Measurements from ENCODE around the gene NKTR. TPM values are rescaled to one million over a fixed set of nuclear protein-coding genes. Genes with fewer than 3 reads are reported as not detected.

NKTR gene
- total RNA-seq, 1 experiment from 2014 or later: 39.0 TPM

GRCh38 chr3:42655980-42656679 is 55.6 kb downstream of the NKTR start:
- Histone ChIP-seq H3K4me3 (ENCODE audit: low read depth in 2 of 2, low read length in 2 of 2) (no peak overlapping the region), H3K4me1 (ENCODE audit: control insufficient read depth, insufficient read depth, low read length) (peaks cover 16% of the 10 kb centered on the region), H3K9me3 (ENCODE audit: control insufficient read depth, insufficient read depth, low read depth, low read length) (no peaks in the 10 kb centered on the region), H3K27ac (ENCODE audit: low read length) (no peak overlapping the region), H3K27me3 (ENCODE audit: control insufficient read depth, insufficient read depth, low read length) (no peaks in the 10 kb centered on the region), H3K36me3 (ENCODE audit: control insufficient read depth, insufficient read depth, low read length) (no peaks in the 10 kb centered on the region)
- no TSS peak for BruUV-seq (replicated peaks)
- DNase-seq (ENCODE audit: low read depth, low spot score) (no peak), ATAC-seq (no peak)
- TF ChIP-seq, protein P1, sequence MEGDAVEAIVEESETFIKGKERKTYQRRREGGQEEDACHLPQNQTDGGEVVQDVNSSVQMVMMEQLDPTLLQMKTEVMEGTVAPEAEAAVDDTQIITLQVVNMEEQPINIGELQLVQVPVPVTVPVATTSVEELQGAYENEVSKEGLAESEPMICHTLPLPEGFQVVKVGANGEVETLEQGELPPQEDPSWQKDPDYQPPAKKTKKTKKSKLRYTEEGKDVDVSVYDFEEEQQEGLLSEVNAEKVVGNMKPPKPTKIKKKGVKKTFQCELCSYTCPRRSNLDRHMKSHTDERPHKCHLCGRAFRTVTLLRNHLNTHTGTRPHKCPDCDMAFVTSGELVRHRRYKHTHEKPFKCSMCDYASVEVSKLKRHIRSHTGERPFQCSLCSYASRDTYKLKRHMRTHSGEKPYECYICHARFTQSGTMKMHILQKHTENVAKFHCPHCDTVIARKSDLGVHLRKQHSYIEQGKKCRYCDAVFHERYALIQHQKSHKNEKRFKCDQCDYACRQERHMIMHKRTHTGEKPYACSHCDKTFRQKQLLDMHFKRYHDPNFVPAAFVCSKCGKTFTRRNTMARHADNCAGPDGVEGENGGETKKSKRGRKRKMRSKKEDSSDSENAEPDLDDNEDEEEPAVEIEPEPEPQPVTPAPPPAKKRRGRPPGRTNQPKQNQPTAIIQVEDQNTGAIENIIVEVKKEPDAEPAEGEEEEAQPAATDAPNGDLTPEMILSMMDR (IDR thresholded peaks at IDR 0.05): no peak
- TF ChIP-seq TCF7L2 (IDR thresholded peaks at IDR 0.05; ENCODE audit: low read depth, low read length) (no peak), POLR2AphosphoS5 (IDR thresholded peaks at IDR 0.05; ENCODE audit: low read depth, low read length) (no peak), SIN3A (IDR thresholded peaks at IDR 0.05; ENCODE audit: borderline replicate concordance, insufficient read depth, low read depth, low read length) (no peak)
- TF ChIP-seq, protein P2, sequence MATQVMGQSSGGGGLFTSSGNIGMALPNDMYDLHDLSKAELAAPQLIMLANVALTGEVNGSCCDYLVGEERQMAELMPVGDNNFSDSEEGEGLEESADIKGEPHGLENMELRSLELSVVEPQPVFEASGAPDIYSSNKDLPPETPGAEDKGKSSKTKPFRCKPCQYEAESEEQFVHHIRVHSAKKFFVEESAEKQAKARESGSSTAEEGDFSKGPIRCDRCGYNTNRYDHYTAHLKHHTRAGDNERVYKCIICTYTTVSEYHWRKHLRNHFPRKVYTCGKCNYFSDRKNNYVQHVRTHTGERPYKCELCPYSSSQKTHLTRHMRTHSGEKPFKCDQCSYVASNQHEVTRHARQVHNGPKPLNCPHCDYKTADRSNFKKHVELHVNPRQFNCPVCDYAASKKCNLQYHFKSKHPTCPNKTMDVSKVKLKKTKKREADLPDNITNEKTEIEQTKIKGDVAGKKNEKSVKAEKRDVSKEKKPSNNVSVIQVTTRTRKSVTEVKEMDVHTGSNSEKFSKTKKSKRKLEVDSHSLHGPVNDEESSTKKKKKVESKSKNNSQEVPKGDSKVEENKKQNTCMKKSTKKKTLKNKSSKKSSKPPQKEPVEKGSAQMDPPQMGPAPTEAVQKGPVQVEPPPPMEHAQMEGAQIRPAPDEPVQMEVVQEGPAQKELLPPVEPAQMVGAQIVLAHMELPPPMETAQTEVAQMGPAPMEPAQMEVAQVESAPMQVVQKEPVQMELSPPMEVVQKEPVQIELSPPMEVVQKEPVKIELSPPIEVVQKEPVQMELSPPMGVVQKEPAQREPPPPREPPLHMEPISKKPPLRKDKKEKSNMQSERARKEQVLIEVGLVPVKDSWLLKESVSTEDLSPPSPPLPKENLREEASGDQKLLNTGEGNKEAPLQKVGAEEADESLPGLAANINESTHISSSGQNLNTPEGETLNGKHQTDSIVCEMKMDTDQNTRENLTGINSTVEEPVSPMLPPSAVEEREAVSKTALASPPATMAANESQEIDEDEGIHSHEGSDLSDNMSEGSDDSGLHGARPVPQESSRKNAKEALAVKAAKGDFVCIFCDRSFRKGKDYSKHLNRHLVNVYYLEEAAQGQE (IDR thresholded peaks at IDR 0.05; ENCODE audit: insufficient read depth in 1 of 2, low read depth in 2 of 2, low read length in 1 of 2): no peak
- intact Hi-C loops (cut with micrococcal nuclease; ENCODE audit: unreplicated experiment): no loop called here
- ChIA-PET CTCF (no interaction called here), POLR2A (no interaction called here)
- in situ Hi-C loops (cut with HindIII; ENCODE audit: low pct_unique_long_range_greater_than_20kb, low sequenced_read_pairs): no loop called here

- CTCF ChIA-PET: no interaction called here
- peaks cover 11% of the 10 kb centered on the region for H3K4me1 ChIP-seq (ENCODE audit: control insufficient read depth, insufficient read depth, low read length)
- POLR2A ChIA-PET: no interaction called here
- ATAC-seq: no peak
- H3K27me3 ChIP-seq (ENCODE audit: control insufficient read depth, insufficient read depth, low read length): no peaks in the 10 kb centered on the region
- H3K27ac ChIP-seq (ENCODE audit: low read length): no peak overlapping the region
- TF ChIP-seq, protein P1 (IDR thresholded peaks at IDR 0.05): no peak
- no peak for TF ChIP-seq POLR2AphosphoS5 (IDR thresholded peaks at IDR 0.05; ENCODE audit: low read depth, low read length)
- TF ChIP-seq, protein P2 (IDR thresholded peaks at IDR 0.05; ENCODE audit: insufficient read depth in 1 of 2, low read depth in 2 of 2, low read length in 1 of 2): no peak
- no peak for TF ChIP-seq SIN3A (IDR thresholded peaks at IDR 0.05; ENCODE audit: borderline replicate concordance, insufficient read depth, low read depth, low read length)
- BruUV-seq (replicated peaks): no TSS peak
- H3K9me3 ChIP-seq (ENCODE audit: control insufficient read depth, insufficient read depth, low read depth, low read length): no peaks in the 10 kb centered on the region
- no peaks in the 10 kb centered on the region for H3K36me3 ChIP-seq (ENCODE audit: control insufficient read depth, insufficient read depth, low read length)
- in situ Hi-C loops (cut with HindIII; ENCODE audit: low pct_unique_long_range_greater_than_20kb, low sequenced_read_pairs): no loop called here
- intact Hi-C loops (cut with micrococcal nuclease; ENCODE audit: unreplicated experiment): no loop called here
- DNase-seq (ENCODE audit: low read depth, low spot score): no peak
- no peak overlapping the region for H3K4me3 ChIP-seq (ENCODE audit: low read depth in 2 of 2, low read length in 2 of 2)
These were observed 56.5 kb downstream of the NKTR start for GRCh38 chr3:42656680-42657610.

Data from Panc1 (cell line).